Epithelial cell of esophagus (primary cell): Measurements from ENCODE around the gene WDFY4.

Experiments used
- DNase-seq: peaks from one replicate; pipeline ENCODE4 v3.0.0; 2010; ENCODE audit warnings: low read depth
- H3K4me3 ChIP-seq: 2 replicates; pipeline ENCODE4 v1.5.1; 2011; ENCODE audit warnings: mild to moderate bottlenecking, low read length, control low read depth
- TF ChIP-seq, protein P1 (sequence below): IDR thresholded peaks from 2 replicates; pipeline ENCODE4 v1.5.1; 2011; ENCODE audit warnings: low read depth, mild to moderate bottlenecking, low read length, control low read depth, inconsistent platforms; ENCODE audit not compliant: insufficient read depth; ENCODE audit errors: missing control alignments

WDFY4 gene

GRCh38 chr10:48772059-48772458 lies 87.4 kb downstream of the WDFY4 start:
- TF ChIP-seq, protein P1, sequence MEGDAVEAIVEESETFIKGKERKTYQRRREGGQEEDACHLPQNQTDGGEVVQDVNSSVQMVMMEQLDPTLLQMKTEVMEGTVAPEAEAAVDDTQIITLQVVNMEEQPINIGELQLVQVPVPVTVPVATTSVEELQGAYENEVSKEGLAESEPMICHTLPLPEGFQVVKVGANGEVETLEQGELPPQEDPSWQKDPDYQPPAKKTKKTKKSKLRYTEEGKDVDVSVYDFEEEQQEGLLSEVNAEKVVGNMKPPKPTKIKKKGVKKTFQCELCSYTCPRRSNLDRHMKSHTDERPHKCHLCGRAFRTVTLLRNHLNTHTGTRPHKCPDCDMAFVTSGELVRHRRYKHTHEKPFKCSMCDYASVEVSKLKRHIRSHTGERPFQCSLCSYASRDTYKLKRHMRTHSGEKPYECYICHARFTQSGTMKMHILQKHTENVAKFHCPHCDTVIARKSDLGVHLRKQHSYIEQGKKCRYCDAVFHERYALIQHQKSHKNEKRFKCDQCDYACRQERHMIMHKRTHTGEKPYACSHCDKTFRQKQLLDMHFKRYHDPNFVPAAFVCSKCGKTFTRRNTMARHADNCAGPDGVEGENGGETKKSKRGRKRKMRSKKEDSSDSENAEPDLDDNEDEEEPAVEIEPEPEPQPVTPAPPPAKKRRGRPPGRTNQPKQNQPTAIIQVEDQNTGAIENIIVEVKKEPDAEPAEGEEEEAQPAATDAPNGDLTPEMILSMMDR = no peak
- no peak overlapping the region for H3K4me3 ChIP-seq
- DNase-seq = no peak

DNA sequence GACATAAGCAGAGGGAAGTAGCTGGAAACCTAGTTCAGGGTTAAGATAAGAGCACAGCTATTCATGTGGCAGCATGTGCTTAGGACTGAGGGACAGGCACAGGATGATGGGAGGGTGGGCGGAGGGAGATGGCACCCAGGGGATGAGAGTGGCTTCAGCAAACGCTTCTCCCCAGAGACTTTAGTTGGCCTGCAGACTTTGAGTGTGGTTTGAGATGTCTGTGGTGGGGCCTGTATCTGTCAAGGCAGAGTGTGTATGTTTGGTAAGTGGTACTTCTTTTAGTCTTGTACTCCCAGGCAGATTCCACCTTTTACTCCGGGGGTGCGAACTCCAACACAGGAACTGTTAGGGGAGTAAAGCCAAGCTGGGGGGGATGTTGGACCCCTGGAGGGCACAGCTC lies 88.9 kb downstream of the WDFY4 start:
- no peak overlapping the region for H3K4me3 ChIP-seq
- no peak for DNase-seq
- TF ChIP-seq, protein P1 = no peak

DNA sequence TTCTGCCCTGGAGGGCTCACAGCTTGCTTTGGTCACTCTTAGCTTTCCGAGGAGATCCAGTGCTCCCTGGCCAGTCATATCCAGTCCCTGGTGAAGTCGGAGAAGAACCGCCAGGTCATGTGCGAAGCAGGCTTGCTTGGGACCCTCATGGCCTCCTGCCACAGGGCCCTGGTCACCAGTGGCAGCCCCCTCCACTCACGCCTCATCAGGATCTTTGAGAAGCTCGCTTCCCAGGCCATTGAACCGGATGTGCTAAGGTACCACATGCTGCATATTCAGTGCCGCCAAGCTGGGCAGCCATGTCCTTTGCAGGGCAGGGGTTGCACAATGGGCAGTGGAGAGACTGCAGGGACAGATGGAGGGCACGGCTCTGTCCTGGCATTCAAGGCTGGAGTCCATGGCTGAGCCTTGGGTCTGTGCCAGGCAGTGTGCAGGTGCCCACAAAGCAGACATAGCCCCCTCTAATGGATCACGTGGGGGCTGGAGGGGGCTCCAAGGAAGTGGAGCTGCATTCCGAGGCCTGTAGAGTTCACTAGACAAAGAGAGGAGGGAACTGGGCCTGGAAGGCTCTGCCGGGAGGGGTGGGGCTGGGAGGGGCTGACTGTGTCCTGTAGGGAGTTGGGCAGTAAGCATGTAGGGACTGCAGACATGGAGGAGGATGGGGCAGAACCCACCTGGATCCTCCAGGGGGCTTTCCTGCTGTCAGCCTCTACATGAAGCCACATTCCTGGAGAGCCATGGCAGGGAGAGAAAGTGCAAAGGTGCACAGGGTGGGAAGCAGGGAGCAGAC lies 89.9 kb downstream of the WDFY4 start:
- no peak overlapping the region for H3K4me3 ChIP-seq
- TF ChIP-seq, protein P1 = no peak
- no peak for DNase-seq

GRCh38 chr10:48775206-48775517 lies 90.5 kb downstream of the WDFY4 start:
- TF ChIP-seq, protein P1 = no peak
- no peak for DNase-seq
- no peak overlapping the region for H3K4me3 ChIP-seq

DNA sequence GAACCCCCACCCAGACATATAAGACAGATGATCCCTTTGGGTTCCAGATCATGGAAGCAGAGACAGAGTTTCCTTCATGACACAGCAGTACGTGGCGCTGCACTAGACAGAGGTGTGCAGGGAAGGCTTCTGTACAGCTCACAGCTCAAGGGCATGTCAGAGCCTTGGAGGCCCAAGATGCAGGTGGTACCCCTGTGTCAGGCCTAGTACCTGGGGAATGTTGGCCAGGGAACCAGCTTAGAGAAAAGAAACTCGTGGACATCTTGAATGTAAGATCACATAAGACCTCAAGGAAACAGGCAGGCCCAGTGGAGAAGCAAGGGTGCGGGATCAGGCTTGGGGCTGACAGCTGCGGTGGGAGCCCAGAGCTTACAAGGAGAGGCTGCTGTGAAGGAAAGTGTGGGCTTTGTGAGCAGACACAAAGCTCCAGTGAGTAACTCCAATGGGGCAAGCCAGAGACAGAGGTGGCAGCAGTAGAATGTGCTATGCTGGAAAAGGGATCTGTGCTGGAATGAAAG lies 91.4 kb downstream of the WDFY4 start:
- TF ChIP-seq, protein P1 = no peak
- no peak overlapping the region for H3K4me3 ChIP-seq
- DNase-seq = no peak

DNA sequence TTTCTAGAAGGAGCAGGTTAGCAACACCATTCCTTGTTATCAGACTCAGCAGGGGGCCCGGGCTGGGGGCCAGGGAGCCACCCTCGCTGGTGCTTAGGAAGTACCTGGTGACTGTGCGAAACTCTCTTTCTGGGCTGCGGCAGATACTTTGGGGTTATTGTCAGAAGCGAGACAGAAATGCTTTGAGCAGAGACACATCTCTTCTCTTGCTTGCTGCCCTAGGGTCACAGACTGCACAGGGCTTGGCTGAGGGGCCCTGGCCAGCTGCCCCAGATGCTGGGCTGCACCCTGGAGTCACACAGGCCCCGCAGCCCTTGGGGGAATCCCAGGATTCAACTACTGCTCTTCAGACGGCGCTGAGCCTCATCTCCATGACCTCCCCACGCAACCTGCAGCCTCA lies 91.9 kb downstream of the WDFY4 start:
- no peak overlapping the region for H3K4me3 ChIP-seq
- TF ChIP-seq, protein P1 = no peak
- no peak for DNase-seq

- no peak for DNase-seq
- TF ChIP-seq, protein P1 = no peak
- no peak overlapping the region for H3K4me3 ChIP-seq
Observed at GRCh38 chr10:48777110-48777509, 92.4 kb downstream of the WDFY4 start.
